ENCODE results near the gene SLC13A2. TPM values are rescaled to one million over a fixed set of nuclear protein-coding genes. Genes with fewer than 3 reads are reported as not detected.
A peak's percentile ranks its signal among the peaks of the same experiment; 100 is the strongest.

Gene SLC13A2
- total and polyA plus RNA-seq, 9 of the 15 experiments (the other 6 are each of a cell fraction or from before 2014, with no cell fraction given) = 0.13 TPM; not detected in 8

DNA sequence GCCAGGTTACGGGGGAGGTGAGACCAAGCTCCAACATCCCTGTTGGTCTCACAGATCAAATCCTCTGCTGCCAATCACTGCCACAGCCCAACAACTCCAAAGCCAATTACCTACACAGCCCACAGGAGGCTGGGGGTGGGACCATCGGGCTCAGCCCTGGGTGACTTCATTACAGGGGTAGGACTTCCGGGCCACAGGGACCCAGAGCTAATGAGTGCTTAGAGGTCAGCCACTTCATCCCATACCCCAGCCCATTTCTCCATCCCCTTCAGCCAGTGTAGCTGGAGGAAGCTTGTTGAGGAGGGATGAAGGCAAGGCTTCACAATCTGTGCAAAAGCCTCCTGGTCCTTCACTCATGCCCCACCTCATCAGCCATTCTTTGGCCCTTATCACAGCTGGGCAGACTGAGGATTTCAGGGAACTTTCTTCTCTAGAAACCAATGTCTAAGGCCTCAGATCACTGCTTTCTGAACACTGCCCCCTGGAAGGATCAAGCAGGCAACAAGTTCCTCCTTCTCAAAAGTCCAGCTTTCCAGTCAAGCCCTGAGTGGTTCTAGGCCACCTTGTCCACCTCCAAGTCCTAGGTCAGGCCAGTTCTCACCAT lies 38.5 kb downstream of the SLC13A2 start (continued):
- TF ChIP-seq ZNF217 (CRISPR knock-in tag; IDR thresholded peaks at IDR 0.05) = no peak
- TF ChIP-seq, protein P1, sequence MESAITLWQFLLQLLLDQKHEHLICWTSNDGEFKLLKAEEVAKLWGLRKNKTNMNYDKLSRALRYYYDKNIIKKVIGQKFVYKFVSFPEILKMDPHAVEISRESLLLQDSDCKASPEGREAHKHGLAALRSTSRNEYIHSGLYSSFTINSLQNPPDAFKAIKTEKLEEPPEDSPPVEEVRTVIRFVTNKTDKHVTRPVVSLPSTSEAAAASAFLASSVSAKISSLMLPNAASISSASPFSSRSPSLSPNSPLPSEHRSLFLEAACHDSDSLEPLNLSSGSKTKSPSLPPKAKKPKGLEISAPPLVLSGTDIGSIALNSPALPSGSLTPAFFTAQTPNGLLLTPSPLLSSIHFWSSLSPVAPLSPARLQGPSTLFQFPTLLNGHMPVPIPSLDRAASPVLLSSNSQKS (CRISPR knock-in tag; IDR thresholded peaks at IDR 0.05) = no peak
- TF ChIP-seq EP400 (IDR thresholded peaks at IDR 0.05) = no peak
- TF ChIP-seq, protein P2, sequence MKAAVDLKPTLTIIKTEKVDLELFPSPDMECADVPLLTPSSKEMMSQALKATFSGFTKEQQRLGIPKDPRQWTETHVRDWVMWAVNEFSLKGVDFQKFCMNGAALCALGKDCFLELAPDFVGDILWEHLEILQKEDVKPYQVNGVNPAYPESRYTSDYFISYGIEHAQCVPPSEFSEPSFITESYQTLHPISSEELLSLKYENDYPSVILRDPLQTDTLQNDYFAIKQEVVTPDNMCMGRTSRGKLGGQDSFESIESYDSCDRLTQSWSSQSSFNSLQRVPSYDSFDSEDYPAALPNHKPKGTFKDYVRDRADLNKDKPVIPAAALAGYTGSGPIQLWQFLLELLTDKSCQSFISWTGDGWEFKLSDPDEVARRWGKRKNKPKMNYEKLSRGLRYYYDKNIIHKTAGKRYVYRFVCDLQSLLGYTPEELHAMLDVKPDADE (conservative IDR thresholded peaks at IDR 0.05; ENCODE audit: control insufficient read depth, low read depth, low read length) = no peak
- no peak for TF ChIP-seq NBN (IDR thresholded peaks at IDR 0.05; ENCODE audit: low read depth)
- no peak for TF ChIP-seq RAD21 (CRISPR knock-in tag; conservative IDR thresholded peaks at IDR 0.05 in 1 of 2, IDR thresholded peaks at IDR 0.05 in 1 of 2)
- TF ChIP-seq, protein P3, sequence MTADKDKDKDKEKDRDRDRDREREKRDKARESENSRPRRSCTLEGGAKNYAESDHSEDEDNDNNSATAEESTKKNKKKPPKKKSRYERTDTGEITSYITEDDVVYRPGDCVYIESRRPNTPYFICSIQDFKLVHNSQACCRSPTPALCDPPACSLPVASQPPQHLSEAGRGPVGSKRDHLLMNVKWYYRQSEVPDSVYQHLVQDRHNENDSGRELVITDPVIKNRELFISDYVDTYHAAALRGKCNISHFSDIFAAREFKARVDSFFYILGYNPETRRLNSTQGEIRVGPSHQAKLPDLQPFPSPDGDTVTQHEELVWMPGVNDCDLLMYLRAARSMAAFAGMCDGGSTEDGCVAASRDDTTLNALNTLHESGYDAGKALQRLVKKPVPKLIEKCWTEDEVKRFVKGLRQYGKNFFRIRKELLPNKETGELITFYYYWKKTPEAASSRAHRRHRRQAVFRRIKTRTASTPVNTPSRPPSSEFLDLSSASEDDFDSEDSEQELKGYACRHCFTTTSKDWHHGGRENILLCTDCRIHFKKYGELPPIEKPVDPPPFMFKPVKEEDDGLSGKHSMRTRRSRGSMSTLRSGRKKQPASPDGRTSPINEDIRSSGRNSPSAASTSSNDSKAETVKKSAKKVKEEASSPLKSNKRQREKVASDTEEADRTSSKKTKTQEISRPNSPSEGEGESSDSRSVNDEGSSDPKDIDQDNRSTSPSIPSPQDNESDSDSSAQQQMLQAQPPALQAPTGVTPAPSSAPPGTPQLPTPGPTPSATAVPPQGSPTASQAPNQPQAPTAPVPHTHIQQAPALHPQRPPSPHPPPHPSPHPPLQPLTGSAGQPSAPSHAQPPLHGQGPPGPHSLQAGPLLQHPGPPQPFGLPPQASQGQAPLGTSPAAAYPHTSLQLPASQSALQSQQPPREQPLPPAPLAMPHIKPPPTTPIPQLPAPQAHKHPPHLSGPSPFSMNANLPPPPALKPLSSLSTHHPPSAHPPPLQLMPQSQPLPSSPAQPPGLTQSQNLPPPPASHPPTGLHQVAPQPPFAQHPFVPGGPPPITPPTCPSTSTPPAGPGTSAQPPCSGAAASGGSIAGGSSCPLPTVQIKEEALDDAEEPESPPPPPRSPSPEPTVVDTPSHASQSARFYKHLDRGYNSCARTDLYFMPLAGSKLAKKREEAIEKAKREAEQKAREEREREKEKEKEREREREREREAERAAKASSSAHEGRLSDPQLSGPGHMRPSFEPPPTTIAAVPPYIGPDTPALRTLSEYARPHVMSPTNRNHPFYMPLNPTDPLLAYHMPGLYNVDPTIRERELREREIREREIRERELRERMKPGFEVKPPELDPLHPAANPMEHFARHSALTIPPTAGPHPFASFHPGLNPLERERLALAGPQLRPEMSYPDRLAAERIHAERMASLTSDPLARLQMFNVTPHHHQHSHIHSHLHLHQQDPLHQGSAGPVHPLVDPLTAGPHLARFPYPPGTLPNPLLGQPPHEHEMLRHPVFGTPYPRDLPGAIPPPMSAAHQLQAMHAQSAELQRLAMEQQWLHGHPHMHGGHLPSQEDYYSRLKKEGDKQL (CRISPR knock-in tag; IDR thresholded peaks at IDR 0.05; ENCODE audit: borderline replicate concordance) = no peak
- 0 out of 2 replicates have a peak, but pooled peaks have one; percentile 13 for TF ChIP-seq CBFA2T2 (conservative IDR thresholded peaks at IDR 0.05)
- TF ChIP-seq BHLHE40 (IDR thresholded peaks at IDR 0.05; ENCODE audit: low read length) = no peak
- TF ChIP-seq PHTF2 (CRISPR knock-in tag; IDR thresholded peaks at IDR 0.05) = no peak
- TF ChIP-seq JUNB (CRISPR knock-in tag; conservative IDR thresholded peaks at IDR 0.05) = no peak
- TF ChIP-seq HLTF (IDR thresholded peaks at IDR 0.05) = no peak
- TF ChIP-seq FOXM1 (IDR thresholded peaks at IDR 0.05; ENCODE audit: low read depth) = no peak
- TF ChIP-seq FOXM1 (CRISPR knock-in tag; IDR thresholded peaks at IDR 0.05; ENCODE audit: low read depth) = no peak
- no peak for TF ChIP-seq ARNT (IDR thresholded peaks at IDR 0.05)
- TF ChIP-seq, protein P4, sequence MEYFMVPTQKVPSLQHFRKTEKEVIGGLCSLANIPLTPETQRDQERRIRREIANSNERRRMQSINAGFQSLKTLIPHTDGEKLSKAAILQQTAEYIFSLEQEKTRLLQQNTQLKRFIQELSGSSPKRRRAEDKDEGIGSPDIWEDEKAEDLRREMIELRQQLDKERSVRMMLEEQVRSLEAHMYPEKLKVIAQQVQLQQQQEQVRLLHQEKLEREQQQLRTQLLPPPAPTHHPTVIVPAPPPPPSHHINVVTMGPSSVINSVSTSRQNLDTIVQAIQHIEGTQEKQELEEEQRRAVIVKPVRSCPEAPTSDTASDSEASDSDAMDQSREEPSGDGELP (CRISPR knock-in tag; IDR thresholded peaks at IDR 0.05; ENCODE audit: borderline replicate concordance) = no peak
- TF ChIP-seq HDAC3 (IDR thresholded peaks at IDR 0.05; ENCODE audit: borderline replicate concordance, partially characterized antibody) = no peak
- TF ChIP-seq, protein P5, sequence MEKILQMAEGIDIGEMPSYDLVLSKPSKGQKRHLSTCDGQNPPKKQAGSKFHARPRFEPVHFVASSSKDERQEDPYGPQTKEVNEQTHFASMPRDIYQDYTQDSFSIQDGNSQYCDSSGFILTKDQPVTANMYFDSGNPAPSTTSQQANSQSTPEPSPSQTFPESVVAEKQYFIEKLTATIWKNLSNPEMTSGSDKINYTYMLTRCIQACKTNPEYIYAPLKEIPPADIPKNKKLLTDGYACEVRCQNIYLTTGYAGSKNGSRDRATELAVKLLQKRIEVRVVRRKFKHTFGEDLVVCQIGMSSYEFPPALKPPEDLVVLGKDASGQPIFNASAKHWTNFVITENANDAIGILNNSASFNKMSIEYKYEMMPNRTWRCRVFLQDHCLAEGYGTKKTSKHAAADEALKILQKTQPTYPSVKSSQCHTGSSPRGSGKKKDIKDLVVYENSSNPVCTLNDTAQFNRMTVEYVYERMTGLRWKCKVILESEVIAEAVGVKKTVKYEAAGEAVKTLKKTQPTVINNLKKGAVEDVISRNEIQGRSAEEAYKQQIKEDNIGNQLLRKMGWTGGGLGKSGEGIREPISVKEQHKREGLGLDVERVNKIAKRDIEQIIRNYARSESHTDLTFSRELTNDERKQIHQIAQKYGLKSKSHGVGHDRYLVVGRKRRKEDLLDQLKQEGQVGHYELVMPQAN (IDR thresholded peaks at IDR 0.05; ENCODE audit: borderline replicate concordance) = no peak
